ENCODE data around the gene TSACC.
A peak's percentile ranks its signal among the peaks of the same experiment; 100 is the strongest.
"Not testable (repeated sequence)": the region's sequence is repeated elsewhere in the genome, so short reads cannot be mapped to it uniquely, and the experiment has no call there.

Gene TSACC

GRCh38 chr1:156347331-156347730 lies 9.0 kb downstream of the TSACC start:
- no peak for DNase-seq

DNA sequence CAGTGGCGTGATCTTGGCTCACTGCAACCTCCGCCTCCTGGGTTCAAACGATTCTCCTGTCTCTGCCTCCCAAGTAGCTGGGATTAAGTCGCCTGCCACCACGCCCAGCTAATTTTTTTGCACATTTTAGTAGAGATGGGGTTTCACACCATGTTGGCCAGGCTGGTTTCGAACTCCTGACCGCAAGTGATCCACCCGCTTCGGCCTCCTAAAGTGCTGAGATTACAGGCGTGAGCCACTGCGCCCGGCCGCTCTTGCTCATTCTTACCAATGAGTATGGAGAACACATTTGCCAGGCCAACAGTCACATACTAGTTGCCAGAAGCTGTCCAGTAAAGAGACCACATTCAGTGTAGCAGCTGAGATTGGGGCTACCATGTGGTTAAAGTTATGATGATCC lies 14.2 kb downstream of the TSACC start:
- DNase-seq, result not testable (repeated sequence)

DNA sequence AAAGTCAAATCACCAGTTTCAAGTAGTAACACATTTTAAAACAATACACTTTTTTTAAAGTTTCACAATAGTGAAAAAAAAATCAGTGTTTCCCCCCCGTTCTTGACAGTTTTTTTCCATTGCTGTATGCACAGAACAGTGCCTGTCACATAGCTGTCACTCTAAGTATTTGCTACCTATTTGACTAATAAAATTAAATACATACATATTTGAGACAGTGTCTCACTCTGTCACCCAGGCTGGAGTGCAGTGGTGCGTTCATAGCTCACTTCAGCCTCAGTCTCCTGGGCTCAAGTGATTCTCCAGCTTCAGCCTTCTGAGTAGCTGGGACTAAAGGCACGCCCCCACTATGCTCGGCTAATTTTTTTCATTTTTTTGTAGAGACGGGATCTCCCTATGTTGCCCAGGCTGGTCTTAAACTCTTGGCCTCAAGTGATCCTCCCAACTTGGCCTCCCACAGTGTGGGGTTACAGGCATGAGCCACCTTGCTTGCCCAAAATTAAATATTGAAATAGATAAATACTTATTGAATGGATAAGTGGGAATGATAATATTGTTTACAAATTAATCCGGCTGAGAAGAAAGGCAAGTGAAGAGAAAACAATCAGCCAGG lies 18.0 kb downstream of the TSACC start:
- no peak for DNase-seq

DNA sequence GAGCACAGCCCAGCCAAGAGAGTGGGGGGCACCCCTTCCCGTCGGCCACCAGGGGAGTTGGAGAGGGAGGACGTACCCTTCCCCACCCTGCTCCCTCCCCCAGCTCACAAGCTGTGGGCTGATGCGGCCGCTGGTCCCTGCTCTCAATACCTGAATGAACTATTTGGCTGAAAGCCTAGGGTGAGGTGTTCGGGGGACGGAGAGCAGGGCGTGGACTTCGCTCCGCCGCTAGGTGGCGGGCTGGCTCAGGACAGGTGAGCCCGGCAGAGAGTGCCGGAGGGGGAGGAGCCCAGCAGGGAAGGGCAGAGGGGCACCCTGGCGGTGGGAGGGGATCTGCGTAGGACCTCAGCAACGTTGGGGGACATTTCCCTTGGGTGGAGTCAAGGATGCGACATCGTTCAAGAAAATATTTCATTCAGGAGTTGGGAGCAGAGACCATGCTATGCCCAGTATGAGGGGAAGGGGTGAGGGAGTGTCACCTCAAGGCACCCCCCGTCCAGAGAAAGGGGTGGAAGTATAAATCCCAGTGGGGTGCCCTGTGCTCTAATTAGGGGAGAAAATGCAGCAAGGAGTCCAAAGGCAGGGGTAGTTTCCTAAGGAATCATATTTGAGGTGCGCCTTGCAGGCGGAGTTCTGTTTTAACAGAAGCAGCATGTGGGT lies 18.7 kb downstream of the TSACC start:
- peak; percentile 71 to 77 for DNase-seq

DNA sequence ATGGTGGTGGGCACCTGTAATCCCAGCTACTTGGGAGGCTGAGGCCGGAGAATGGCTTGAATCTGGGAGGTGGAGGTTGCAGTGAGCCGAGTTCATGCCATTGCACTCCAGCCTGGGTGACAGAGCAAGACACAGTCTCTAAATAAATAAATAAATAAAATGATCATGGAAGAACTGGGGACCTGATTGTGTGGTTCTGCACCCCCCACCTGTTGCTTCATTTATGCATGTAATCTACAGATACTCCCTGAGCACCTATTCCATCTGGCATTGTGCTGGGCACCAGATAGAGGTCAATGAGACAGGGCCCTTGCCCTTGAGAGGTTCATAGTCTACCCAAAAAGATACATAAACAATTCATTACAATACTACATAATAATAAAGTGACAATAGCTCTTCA lies 19.7 kb downstream of the TSACC start:
- DNase-seq, result no peak

DNA sequence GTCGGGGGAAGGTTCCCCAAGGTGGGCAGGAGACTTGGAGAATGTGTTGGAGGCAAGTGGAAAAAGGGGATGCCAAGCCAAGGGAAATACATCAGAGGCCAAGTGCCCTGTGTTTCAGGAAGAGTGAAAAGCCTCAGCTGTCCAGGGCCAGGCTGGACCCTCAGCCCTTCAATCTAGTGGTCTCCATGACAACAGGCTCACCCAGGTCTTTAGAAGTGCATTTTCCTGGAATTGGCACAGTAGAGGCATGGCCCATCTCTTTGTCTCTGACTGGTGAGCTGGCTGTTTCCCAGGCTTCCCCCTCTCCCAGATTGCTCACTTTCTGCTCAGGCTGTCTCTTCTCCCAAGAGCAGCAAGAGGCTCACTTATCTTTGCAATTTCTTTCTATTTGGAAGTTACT lies 20.3 kb downstream of the TSACC start:
- DNase-seq, result no peak

DNA sequence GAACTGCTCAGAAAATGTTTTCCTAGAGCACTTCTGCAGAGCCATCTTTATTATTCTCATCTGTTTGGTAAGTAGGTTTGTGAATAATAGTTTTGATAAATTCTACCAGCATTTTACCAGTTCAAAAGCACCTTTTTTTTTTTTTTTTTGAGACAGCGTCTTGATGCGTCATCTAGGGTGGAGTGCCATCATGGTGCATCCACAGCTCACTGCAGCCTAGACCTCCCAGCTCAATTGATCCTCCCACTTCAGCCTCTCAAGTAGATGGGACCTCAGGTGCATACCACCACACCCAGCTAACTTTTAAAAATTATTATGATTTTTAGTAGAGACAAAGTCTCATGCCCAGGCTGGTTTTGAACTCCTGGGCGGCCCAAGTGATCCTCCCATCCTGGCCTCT lies 20.9 kb downstream of the TSACC start:
- DNase-seq, result no peak

DNA sequence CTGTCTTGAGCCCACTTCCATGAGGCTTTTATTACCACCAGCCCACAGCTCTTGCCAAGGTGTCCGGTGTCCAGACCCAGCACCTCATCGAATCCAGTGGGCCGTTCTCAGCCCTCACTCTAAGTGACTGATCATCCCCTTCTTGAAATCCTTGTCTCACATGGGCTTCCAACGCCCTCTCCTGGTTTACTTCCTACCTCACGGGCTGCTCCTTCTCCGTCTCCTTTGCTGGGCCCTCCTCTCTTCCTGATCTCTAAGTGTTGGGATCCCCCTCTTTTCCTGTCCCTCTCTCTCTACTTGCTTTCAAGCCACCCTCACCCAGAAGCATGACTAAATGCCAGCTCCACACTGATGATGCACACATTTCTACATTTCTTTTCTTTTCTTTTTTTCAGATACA lies 21.6 kb downstream of the TSACC start:
- DNase-seq, result no peak

DNA sequence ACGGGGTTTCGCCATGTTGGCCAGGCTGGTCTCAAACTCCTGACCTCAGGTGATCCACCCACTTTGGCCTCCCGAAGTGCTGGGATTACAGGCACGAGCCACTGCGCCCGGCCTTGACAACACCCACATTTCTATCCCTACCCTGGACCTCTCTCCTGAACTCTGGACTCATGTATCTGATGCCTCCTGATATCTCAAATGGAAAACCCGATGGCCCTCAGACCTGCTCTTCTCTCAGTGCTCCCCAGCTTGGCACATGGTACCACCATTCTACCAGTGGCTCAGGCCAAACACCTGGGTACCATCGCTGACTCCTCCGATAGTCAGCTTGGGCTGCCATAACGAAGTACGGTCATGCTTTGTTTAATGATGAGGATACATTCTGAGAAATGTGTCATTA lies 22.2 kb downstream of the TSACC start:
- DNase-seq, result no peak

- DNase-seq, result no peak
These were observed 27.4 kb downstream of the TSACC start for GRCh38 chr1:156365754-156366153.

DNA sequence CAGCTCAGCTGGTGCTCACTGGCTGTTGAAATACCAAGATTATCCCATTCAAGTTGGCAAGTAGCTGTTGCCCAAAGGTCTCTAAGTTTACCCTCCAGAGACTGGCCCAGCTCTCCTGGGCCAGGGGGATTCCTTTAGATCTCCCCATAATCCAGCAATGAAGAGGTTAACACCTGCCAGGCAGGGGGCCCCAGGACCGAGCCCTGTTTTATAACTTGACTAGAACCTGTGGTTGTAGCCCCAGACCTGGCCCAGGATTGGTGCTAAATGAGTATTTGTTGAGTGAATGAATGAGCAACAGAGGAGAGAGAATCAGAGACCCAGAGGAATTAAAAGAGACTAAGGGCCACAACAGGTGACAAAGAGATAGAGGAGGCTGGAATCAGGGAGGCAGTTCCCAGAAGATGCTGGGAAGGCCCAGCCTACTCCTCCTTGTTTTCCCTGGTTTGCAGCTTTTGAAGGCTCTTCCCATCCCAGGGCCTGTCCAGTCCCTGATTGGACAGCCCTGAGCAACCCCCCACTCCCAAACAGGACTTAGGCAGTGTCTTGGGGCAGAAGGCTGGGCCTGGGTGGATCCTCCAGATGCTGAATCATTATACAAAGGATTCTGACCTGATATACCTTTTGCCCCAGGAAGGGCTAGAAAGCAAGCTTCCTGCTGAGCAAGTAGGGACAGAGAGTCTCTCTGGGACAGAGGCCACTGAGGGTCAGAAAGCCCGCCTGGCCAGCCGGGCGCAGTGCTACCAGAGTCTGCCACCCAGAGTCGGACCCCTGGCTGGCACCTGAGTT lies 28.2 kb downstream of the TSACC start:
- DNase-seq, result no peak

DNA sequence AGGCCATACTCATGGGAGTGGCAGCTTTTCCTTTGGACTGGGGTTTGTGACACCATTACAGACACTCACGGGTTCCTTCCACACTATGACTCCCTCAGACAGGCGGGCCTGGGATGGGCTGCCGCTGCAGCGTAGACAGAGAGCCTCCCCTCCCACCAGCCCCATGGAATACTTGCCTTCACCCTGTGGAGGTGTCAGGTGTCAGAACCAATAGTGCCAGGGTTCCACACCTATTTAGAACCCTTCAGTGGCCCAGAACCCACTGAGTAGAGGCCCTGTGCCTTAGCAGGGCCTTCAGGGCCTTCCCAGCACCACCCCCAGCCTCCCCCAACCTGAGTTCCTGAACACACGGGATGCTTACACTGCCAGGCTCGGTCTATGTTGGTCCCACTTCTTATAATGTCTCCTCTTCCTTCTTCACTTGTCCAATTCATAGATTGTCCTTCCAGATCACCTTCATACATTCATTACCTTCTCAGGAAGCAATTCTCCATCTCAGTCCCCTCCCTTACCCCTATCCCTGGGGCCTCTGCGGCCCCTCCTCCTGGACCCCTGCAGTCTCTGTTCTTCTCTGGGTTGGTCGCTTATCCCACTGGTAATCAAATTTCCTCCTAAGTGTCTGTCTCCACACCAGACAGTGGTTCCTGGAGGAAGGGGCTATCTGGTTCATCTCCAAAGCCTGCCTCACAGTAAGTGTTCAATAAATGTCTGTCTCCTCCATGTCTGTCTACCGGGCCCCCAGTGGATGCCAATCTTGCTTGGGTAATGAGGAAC lies 29.2 kb downstream of the TSACC start:
- DNase-seq, result no peak

- no peak for DNase-seq
These were observed 29.9 kb downstream of the TSACC start for GRCh38 chr1:156368157-156368658.

GRCh38 chr1:156368889-156369684 lies 30.8 kb downstream of the TSACC start, which contains the start of gene RHBG:
Gene RHBG, plus strand, starts transcription at chr1:156369211. Its CDS starts 39 bp downstream, at chr1:156369250.
- DNase-seq, result peak in 1 of 2 donors; percentile 9

DNA sequence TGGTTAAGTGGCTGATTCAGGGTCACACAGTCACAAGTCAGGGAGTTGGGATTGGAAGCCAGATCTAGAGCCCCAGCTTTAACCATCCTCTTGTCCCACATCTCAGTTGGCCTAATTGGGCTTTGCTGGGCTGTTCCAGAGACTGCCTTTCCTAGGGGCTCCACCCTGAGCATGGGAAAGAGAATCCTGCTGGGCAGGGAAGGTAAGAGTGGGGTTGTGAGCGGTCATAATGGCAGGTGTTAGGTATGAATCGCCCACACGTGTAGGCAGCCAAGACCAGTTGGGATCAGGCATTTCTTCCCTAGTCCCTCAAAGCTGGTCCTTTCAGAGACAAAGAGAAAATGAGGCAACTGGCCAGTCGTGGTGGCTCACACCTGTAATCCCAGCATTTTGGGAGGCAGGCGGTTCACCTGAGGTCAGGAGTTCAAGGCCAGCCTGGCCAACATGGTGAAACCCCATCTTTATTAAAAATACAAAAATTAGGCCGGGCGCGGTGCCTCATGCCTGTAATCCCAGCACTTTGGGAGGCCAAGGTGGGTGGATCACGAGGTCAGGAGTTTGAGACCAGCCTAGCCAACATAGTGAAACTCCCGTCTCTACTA lies 31.5 kb downstream of the TSACC start:
- not testable (repeated sequence) for DNase-seq

DNA sequence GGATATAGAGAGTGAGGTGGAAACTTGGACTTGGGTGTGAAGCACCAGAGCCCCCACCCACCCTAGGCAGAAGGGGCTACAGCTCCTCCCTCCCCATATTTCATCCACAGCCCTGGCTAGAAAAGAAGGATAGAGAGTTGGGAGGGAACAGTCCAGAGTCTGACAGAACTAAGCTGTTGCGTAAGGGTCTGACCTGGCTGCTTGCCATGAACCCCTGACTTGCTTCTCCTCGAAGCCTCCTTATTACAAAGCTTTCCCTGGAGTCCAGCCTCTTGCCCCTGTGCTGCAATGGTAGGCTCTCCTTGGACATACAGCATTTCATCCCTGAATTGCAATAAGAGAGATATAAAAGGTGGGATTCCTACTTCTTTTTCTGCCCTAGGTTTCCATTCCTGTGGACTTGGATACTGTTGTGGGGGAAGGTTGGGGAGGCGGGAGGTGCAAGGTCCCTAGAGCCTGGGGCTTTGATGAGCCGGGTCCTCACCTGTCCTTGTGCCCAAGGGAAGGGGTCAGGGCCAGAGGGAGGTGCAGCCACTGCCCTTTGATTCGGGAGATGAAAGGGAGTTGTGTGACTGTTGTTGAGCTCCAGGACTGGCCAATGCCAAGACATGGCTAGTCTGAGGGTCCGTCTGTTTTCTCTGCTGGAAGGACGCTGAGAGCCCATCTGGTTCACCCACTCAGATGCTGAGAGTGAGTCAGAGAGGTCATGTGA lies 33.4 kb downstream of the TSACC start:
- DNase-seq, result peak in 1 of 2 donors; percentile 33

- DNase-seq, result no peak
These were observed 33.9 kb downstream of the TSACC start for GRCh38 chr1:156372265-156372586.

DNA sequence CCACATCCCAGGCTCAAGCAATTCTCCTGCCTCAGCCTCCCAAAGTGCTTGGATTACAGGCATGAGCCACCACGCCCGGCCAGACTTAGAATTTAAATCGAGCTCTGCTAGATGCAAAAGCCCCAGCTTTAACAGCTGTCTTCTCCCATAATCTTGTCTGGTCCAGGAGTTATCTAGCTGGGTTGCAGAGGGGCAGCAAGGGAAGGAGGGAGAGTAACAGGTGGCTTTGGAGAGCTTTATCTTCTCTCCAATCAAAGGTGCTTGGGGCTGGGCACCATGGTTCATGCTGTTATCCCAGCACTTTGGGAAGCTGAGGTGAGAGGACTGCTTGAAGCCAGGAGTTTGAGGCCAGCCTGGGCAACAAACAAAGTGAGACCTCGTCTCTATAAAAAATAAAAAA lies 34.5 kb downstream of the TSACC start:
- DNase-seq, result no peak

- DNase-seq, result no peak
These were observed 35.2 kb downstream of the TSACC start for GRCh38 chr1:156373546-156373945.

DNA sequence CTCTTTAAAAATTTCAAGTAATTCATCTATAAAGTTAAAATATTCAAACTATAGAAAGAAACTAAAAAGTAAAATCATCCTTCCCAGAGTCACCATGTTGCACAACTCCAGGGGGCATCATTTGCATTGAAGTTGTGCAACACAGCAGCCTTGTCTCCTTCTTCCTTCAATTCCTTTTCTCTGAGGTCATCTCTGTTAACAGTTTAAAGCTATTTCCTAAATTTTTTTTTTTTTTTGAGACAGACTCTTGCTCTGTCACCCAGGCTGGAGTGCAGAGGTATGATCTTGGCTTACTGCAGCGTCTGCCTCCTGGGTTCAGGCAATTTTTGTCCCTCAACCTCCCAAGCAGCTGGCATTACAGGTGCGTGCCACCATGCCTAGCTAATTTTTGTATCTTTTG lies 37.8 kb downstream of the TSACC start:
- no peak for DNase-seq

All from CD4-positive, alpha-beta T cell treated with Interferon alpha-2 for 1 hour (primary cell).